Gastrocnemius medialis (tissue), 4 donors: ENCODE results near the gene TEX44. TPM values are rescaled to one million over a fixed set of nuclear protein-coding genes. Genes with fewer than 3 reads are reported as not detected.

ENCODE experiments used
- ATAC-seq, 2 donors: fragments of 150-250 bp; one replicate each; pipeline ENCODE4 v1.9.1; 2016
- DNase-seq, 2 donors: peaks; one replicate each; pipeline ENCODE4 v3.0.0-alpha.2; 2019
- H3K27ac ChIP-seq, 4 donors: fragments of 200-600 bp; sonication (generic); 1 replicate in 1 of 4; 2 replicates in 3 of 4; pipeline ENCODE4 v1.5.1; 2016 to 2018; ENCODE audit warnings: mild to moderate bottlenecking in 2 of 4, moderate library complexity in 1 of 4
- H3K27me3 ChIP-seq, 3 donors: fragments of 200-600 bp; sonication (generic) in 2 of 3; 1 replicate in 1 of 3; 2 replicates in 2 of 3; pipeline versions ENCODE4 v1.5.1 to v1.6.0; 2016 to 2019; ENCODE audit warnings: mild to moderate bottlenecking in 1 of 3, moderate library complexity in 1 of 3
- H3K36me3 ChIP-seq, 2 donors: fragments of 200-600 bp; sonication (generic) in 1 of 2; one replicate each; pipeline ENCODE4 v1.5.1; 2017 to 2018
- H3K4me1 ChIP-seq, 2 donors: fragments of 200-600 bp; sonication (generic) in 1 of 2; one replicate each; pipeline ENCODE4 v1.5.1; 2016 to 2017; ENCODE audit warnings: mild to moderate bottlenecking in 2 of 2
- H3K4me3 ChIP-seq, 4 donors: fragments of 200-600 bp; sonication (generic) in 3 of 4; 1 replicate in 1 of 4; 2 replicates in 3 of 4; pipeline ENCODE4 v1.5.1; 2016 to 2019; ENCODE audit warnings: mild to moderate bottlenecking in 2 of 4
- H3K9me3 ChIP-seq, 3 donors: fragments of 200-600 bp; sonication (generic) in 2 of 3; 1 replicate in 1 of 3; 2 replicates in 2 of 3; pipeline ENCODE4 v1.5.1; 2016 to 2019
- CTCF ChIP-seq, 5 experiments: fragments of 450-650 bp in 3 of 5; fragments of 200-600 bp in 2 of 5; sonication (generic) in 2 of 5; IDR thresholded peaks in 4 of 5; conservative IDR thresholded peaks in 1 of 5; 1 replicate in 4 of 5; 2 replicates in 1 of 5; pipeline ENCODE4 v1.5.1; 2016 to 2019; ENCODE audit warnings: antibody characterized with exemption in 5 of 5, mild to moderate bottlenecking in 3 of 5, moderate library complexity in 3 of 5
- POLR2A ChIP-seq, 2 donors: fragments of 450-650 bp; IDR thresholded peaks; one replicate each; pipeline ENCODE4 v1.6.1; 2017; ENCODE audit warnings: antibody characterized with exemption in 2 of 2, mild to moderate bottlenecking in 2 of 2, moderate library complexity in 2 of 2
- in situ Hi-C, 4 donors: fragments of 200-750 bp; cut with MboI; loops; one replicate each; pipeline versions ENCODE4 v1.15.0 to v1.8.0; 2017; ENCODE audit warnings: low sequenced_read_pairs in 4 of 4
- intact Hi-C: fragments of 100-400 bp; cut with DNase I; formaldehyde crosslinking; loops from one replicate; pipeline ENCODE4 v1.15.1; 2023; ENCODE audit warnings: low total_unique reads
- total RNA-seq, 4 donors: library from RNA; depleted of rRNA; stranded (reverse); fragments of >200 nt; gene quantifications; one replicate each; pipeline versions ENCODE4 v1.1.0 to v1.2.3, GENCODE V29; 2016

The TEX44 gene
- total RNA-seq, 4 donors from 2014 or later = not detected

- DNase-seq = peak in 1 of 2 donors; percentile 45
- intact Hi-C loops (no loop called here), in situ Hi-C loops (no loop called here)
- TF ChIP-seq CTCF (IDR thresholded peaks at IDR 0.05 in 4 of 5, conservative IDR thresholded peaks at IDR 0.05 in 1 of 5) (no peak), POLR2A (IDR thresholded peaks at IDR 0.05) (no peak)
- peak; percentile 17 to 47 for ATAC-seq
- Histone ChIP-seq H3K27me3 (no peaks in the 10 kb centered on the region), H3K4me3 (no peak overlapping the region), H3K4me1 (peaks cover 7 to 16% of the 10 kb centered on the region in 2 donors), H3K36me3 (no peaks in the 10 kb centered on the region), H3K27ac (peak overlapping the region; percentile 58 to 65 (median 60)), H3K9me3 (no peaks in the 10 kb centered on the region)
These were observed 4.4 kb downstream of the TEX44 start for GRCh38 chr2:231597014-231597611.

- Histone ChIP-seq H3K4me3 (no peak overlapping the region), H3K4me1 (peaks cover 7 to 16% of the 10 kb centered on the region in 2 donors), H3K27me3 (no peaks in the 10 kb centered on the region), H3K36me3 (no peaks in the 10 kb centered on the region), H3K9me3 (no peaks in the 10 kb centered on the region), H3K27ac (peak overlapping the region; percentile 58 to 65 (median 60))
- ATAC-seq = no peak
- intact Hi-C loops = no loop called here
- no peak for TF ChIP-seq CTCF (IDR thresholded peaks at IDR 0.05 in 4 of 5, conservative IDR thresholded peaks at IDR 0.05 in 1 of 5)
- TF ChIP-seq POLR2A (IDR thresholded peaks at IDR 0.05) = no peak
- in situ Hi-C loops = no loop called here
- no peak for DNase-seq
These were observed 5.0 kb downstream of the TEX44 start for GRCh38 chr2:231597627-231598026.

GRCh38 chr2:231600619-231601355 lies 8.1 kb downstream of the TEX44 start:
- Histone ChIP-seq H3K27me3 (no peaks in the 10 kb centered on the region), H3K4me3 (no peak overlapping the region), H3K36me3 (no peaks in the 10 kb centered on the region), H3K4me1 (peaks cover 23 to 36% of the 10 kb centered on the region in 2 donors), H3K27ac (peak overlapping the region in 3 of 4 donors; percentile 9 to 62 (median 24)), H3K9me3 (no peaks in the 10 kb centered on the region)
- in situ Hi-C loops (loop anchor here in 1 of 4 donors (10.0 kb wide), 1 partner anchor 86 kb away; no protein-coding TSS in a partner anchor), intact Hi-C loops (loop anchor here (1.0 kb wide), 1 partner anchor 37 kb away; no protein-coding TSS in a partner anchor)
- DNase-seq (no peak), ATAC-seq (no peak)
- no peak for TF ChIP-seq CTCF (IDR thresholded peaks at IDR 0.05 in 4 of 5, conservative IDR thresholded peaks at IDR 0.05 in 1 of 5)

GRCh38 chr2:231601356-231602229 lies 8.9 kb downstream of the TEX44 start:
- no peaks in the 10 kb centered on the region for H3K27me3 ChIP-seq
- peaks cover 27 to 40% of the 10 kb centered on the region in 2 donors for H3K4me1 ChIP-seq
- TF ChIP-seq POLR2A (IDR thresholded peaks at IDR 0.05) = no peak
- TF ChIP-seq CTCF (IDR thresholded peaks at IDR 0.05 in 4 of 5, conservative IDR thresholded peaks at IDR 0.05 in 1 of 5) = peak; percentile 57 to 90 (median 81)
- no peak overlapping the region for H3K4me3 ChIP-seq
- DNase-seq = peak; percentile 44 to 77
- in situ Hi-C loops (loop anchor here in 1 of 4 donors (10.0 kb wide), 1 partner anchor 87 kb away; no protein-coding TSS in a partner anchor), intact Hi-C loops (loop anchor here (1.0 kb wide), 1 partner anchor 38 kb away; no protein-coding TSS in a partner anchor)
- peak overlapping the region; percentile 9 to 62 (median 20) for H3K27ac ChIP-seq
- H3K9me3 ChIP-seq = no peaks in the 10 kb centered on the region
- peak; percentile 21 to 28 for ATAC-seq
- no peaks in the 10 kb centered on the region for H3K36me3 ChIP-seq
